Measurements from ENCODE around the gene CRADD.

DNA sequence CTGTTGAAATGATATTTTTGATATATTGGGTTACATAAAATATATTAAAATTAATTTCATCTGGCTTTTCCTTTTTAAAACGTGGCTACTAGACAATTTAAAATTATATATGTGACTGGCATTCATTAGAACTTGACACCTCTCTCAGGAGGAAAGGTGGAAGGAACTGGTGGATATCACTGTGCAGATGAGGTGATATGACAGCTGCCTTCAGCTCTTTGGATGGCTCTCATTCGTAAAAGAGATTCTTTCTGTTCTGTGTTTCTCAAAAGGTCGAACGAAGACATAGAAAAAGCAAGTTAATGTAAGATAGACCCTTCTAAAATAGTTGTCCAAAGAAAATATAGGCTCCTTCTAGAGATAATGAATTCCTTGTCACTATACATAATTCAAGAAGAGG lies 36.6 kb downstream of the CRADD start:
- TF ChIP-seq, protein P1, sequence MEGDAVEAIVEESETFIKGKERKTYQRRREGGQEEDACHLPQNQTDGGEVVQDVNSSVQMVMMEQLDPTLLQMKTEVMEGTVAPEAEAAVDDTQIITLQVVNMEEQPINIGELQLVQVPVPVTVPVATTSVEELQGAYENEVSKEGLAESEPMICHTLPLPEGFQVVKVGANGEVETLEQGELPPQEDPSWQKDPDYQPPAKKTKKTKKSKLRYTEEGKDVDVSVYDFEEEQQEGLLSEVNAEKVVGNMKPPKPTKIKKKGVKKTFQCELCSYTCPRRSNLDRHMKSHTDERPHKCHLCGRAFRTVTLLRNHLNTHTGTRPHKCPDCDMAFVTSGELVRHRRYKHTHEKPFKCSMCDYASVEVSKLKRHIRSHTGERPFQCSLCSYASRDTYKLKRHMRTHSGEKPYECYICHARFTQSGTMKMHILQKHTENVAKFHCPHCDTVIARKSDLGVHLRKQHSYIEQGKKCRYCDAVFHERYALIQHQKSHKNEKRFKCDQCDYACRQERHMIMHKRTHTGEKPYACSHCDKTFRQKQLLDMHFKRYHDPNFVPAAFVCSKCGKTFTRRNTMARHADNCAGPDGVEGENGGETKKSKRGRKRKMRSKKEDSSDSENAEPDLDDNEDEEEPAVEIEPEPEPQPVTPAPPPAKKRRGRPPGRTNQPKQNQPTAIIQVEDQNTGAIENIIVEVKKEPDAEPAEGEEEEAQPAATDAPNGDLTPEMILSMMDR (IDR thresholded peaks at IDR 0.05; ENCODE audit: insufficient read depth, low read length) = no peak
- no peak for TF ChIP-seq GABPA (IDR thresholded peaks at IDR 0.05; ENCODE audit: low read depth)
- TF ChIP-seq, protein P2, sequence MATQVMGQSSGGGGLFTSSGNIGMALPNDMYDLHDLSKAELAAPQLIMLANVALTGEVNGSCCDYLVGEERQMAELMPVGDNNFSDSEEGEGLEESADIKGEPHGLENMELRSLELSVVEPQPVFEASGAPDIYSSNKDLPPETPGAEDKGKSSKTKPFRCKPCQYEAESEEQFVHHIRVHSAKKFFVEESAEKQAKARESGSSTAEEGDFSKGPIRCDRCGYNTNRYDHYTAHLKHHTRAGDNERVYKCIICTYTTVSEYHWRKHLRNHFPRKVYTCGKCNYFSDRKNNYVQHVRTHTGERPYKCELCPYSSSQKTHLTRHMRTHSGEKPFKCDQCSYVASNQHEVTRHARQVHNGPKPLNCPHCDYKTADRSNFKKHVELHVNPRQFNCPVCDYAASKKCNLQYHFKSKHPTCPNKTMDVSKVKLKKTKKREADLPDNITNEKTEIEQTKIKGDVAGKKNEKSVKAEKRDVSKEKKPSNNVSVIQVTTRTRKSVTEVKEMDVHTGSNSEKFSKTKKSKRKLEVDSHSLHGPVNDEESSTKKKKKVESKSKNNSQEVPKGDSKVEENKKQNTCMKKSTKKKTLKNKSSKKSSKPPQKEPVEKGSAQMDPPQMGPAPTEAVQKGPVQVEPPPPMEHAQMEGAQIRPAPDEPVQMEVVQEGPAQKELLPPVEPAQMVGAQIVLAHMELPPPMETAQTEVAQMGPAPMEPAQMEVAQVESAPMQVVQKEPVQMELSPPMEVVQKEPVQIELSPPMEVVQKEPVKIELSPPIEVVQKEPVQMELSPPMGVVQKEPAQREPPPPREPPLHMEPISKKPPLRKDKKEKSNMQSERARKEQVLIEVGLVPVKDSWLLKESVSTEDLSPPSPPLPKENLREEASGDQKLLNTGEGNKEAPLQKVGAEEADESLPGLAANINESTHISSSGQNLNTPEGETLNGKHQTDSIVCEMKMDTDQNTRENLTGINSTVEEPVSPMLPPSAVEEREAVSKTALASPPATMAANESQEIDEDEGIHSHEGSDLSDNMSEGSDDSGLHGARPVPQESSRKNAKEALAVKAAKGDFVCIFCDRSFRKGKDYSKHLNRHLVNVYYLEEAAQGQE (IDR thresholded peaks at IDR 0.05; ENCODE audit: insufficient replicate concordance, low read depth) = no peak
